SIG-M5 treated with dmso at 0.1 percent for 504 hours (cell line): ENCODE measurements around the gene ERBB4.

Experiments
- DNase-seq: peaks from one replicate; lab custom pipeline; 2025; ENCODE audit not compliant: unreplicated experiment; lab: John Stamatoyannopoulos, UW

The ERBB4 gene

DNA sequence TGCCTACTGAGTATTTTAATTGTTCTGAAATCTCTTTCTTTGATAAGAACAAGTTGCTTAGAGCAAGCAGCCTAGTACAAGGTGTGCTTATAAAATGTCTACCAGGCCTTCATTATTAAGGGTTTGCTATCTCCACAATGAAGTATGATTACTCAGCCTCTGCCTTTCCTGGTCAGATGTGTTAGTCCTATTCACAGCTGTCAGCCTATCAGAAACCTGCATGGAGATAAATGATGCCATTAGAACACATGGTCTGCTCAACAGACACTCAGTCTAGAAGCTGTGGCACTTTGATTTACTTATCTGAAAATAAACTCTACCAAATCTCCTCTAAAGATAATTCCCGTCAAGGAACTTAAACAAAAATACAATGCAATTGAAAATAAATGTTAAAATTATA, 448.7 kb downstream of the ERBB4 start:
- DNase-seq, result no peak

DNA sequence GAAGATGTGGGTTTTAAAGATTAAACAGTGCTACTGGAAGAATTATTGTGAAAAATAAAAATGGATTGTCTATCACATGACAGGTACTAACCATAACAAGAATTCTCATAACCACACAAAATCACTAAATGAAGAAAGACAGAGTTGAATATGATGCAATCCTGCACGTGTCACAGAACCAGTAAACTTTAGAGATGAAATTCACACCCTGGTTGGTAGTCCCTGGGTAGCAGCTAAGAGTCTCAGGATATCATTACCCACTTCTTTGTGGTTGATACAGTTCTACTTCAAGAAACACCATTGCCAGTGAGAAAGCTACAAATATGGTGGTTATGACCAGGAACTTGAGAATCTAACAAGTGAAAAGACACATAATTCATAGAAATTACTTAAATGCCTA, 450.2 kb downstream of the ERBB4 start:
- peak; percentile 13 for DNase-seq

DNA sequence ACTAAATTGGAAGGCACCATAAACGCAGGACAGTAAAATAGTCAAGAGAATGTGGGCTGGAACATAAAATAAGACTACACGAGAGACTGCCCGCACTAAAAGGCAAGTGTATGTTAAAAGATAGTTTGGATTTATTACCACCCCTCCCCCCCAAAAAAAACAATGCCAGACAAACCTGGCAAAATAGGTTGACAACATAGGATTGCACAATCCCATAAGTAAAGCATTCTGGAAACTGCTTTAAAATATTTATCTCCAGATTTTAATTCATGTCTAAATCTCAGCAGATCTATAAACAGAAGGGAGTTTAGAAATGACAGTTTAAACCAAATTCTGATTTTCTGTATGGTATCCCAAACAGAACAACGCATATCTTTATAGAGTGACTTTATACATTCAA, 455.1 kb downstream of the ERBB4 start:
- no peak for DNase-seq

DNA sequence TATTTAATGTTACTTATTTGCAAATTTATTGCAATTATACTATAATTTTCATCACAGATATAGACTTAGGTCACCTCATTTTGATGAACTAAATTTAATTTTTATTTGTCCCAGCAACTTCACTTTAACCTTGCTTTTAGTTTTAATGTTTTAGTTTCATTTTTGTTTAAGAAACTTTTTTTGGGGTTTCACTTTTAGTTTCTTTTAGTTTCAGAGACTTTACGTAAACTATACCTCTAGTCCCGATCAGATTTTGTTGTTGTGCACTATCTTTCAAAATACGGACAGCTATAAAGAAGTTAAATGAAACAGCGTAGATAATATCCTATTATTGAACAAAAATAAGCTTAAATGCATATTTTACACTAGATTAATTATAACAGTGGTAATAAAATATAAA, 460.5 kb downstream of the ERBB4 start:
- DNase-seq, result no peak

DNA sequence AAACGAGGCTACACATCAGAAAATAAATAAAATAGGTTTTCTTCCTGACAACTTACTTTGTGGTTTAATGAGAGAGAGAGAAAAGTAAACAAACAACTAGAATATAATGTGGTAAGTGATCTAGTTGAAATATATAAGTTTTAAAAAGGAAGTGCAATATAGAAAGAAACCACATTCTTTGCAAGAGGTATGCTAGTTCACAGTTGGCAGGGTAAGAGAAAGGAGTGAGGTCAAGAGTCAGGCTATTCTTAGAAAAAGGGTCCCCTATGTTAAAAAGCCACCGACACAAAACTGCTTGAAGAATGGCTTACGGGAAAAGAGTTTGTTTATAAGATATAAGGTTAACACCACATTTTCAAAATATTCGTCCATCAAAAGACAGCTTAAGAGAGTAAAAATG, 462.1 kb downstream of the ERBB4 start:
- DNase-seq, result no peak

DNA sequence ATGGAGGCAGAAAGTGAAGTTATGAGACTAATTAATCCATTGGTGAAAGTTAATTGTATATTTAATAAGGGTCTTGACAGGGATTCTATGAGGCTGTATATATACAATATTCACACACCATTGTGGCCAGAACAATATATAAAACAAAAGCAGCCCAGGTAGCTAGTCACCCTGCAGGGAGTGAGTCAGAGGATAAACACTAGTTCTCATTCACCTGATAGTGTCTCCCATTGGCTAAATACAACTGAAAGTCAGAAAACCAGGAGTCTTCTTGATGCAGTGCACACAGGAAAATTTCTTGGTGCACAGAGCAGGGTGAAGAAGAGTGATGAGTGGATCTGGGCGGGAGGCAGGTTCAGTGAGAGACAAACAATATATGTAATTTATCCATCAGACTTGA, 465.2 kb downstream of the ERBB4 start:
- no peak for DNase-seq

- DNase-seq, result no peak
Measured at GRCh38 chr2:212066546-212066945, 472.1 kb downstream of the ERBB4 start.

DNA sequence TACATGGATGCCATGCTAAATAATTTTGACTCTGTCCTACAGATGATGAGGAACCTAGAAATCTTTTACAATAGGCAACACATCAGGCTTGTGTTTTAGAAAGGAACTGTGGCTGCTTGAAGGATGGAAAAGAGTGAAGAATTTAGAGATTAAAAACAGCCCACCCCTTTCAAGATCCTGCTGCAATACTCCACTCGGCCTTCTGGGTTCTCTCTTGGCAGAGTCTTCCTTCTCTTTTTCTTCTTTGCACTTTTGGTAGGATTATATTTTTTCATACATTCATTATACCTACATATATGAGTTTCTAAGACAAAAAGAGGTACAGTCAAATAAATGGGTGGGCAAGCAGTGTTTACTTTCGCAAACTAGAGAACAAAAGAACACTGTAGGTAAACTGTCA, 474.3 kb downstream of the ERBB4 start:
- DNase-seq, result no peak

DNA sequence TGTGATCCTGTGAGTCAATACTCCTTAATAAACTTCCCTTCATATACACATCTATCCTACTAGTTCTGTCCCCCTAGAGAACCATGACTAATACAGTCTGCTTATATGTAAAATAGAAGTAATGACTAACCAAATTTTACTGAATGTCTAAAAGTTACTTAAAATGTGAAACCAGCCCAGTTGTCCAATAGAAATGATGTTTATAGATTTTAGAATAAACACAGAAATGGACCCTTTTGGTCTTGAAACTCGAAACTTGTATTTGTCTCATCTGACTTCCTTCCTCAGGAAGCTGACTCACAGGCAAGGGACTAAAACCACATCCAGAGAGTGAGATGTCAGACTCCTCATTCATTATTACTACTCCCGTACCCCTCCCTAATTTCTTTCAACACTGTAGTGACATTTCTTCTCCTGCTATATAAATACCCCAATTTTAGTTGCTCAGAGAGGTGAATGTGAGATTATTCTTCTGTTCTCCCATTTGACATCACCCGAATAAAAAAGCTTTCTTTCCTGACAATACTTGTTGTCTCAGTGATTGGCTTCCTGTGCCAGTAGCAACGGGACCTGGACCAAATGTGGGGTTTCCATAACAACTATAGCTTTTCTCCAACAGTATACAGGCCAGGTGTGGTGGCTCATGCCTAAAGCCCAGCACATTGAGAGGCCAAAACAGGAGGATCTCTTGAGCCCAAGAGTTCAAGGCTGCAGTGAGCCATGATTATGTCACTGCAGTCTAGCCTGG, 486.0 kb downstream of the ERBB4 start:
- DNase-seq, result peak; percentile 70

DNA sequence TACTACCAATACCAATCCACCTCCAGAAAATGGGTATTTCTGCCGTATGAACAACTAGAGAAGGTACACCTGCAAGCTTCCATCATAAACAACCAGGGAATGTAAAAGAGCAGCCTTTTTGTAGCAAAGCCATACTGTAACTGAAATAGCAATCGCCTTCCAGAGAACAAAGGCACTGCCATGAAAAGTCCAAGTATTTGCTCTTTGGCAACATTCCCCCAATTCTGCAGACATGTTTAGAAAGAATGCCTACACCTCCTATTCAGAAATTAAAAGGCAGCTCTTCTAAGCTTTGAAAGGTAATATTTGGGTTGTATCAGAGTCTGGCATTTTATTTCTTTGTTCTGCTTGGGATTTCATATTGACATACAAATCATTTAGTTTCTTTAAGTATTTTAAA, 487.7 kb downstream of the ERBB4 start:
- no peak for DNase-seq

GRCh38 chr2:212042562-212042961, 496.0 kb downstream of the ERBB4 start:
- no peak for DNase-seq

GRCh38 chr2:212037062-212037461, 501.5 kb downstream of the ERBB4 start:
- no peak for DNase-seq

DNA sequence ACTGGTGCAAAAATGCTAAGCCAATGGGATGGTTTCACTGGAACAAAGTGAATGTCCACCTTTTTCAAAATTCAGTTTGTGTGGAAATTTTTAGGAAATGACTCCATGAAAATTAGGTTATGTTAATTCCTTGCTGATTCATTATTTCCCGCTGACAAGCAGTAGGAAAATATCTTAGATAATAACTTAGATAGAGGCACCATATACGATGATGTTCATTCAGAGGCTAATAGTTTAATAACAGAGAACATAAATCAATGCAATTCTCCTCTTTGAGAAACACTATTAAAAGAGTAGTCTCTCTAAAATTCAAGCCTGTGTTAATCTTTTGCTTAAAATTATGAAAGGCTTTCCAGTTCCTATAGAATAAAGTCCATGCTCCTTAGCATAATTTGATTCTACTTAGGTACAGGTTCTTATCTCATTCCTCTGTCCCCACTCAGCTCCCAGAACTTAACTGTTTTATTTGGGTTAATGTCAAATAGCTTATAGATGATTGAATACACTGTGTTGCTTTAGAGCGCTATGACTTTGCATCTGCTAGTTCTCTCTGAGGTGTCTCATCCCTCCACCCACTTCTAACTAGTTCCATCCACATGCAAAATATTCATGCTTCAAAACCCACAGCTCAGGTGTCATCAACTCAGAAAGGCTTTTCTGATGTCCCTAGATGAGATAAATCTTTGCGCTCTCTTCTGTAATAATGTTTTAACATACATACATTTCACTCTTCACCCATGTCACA, 503.6 kb downstream of the ERBB4 start:
- no peak for DNase-seq

DNA sequence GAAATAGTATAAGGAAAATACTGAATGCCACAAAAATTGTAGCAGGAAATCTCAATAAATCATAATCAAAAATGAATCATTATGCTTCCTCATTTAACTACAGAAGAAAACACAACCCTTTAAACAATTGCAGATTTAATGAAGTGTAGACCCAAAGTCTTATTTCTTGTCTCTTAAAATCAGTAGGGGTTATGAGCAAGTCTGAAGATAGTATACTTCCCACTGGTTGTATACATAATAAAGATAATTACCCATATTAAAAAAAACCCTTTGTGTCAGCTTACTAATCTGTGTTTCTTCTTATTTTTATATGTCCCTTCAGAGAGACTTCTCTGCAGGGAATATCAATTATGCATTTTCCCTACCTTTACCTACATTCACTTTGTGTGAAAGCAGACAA, 504.7 kb downstream of the ERBB4 start:
- DNase-seq, result no peak

GRCh38 chr2:212032536-212033219, 505.9 kb downstream of the ERBB4 start:
- DNase-seq, result peak; percentile 74

DNA sequence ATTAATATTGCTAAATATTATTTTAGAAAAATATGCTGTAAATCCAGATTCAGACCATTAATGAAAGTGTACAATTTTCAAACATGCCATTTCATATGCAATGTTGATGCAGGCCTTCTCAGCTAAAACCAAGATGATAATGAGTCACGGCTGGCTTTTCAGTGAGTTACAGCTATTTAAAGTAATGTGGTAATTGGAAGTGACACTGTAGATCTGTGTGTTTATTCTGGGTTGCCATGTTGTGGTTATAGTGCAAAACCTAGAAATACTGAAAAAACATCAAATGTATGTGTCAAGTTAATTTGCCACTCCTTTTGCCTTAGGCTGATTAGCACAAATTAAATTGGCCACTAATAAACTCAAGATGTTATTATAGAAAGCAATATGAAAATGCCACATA, 506.6 kb downstream of the ERBB4 start:
- DNase-seq, result peak; percentile 82

- no peak for DNase-seq
Measured at GRCh38 chr2:212030709-212031108, 507.9 kb downstream of the ERBB4 start.

- no peak for DNase-seq
Measured at GRCh38 chr2:212028798-212029394, 509.7 kb downstream of the ERBB4 start.

GRCh38 chr2:212027681-212028628, 510.6 kb downstream of the ERBB4 start:
- DNase-seq, result no peak

DNA sequence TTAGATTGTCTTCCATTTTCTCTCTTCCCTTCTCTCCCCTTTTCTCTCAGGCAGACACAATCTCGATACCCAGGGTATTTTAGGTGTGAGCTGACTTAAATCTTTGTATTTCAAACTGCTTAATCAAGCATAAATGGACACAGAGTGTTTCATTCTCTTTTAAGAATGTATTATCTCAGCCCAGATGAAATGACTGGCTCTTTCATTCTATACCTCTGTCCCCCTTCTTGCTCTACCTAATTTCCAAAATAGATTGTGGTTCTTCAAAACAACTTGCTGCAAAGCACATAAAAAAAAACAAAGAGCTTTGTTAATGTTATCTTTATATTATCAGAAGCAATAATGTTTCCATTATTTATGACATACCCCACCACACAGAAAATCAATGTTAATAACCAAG, 514.6 kb downstream of the ERBB4 start:
- no peak for DNase-seq

- DNase-seq, result no peak
Measured at GRCh38 chr2:212022966-212023365, 515.6 kb downstream of the ERBB4 start.
